ENCODE data around the gene PEBP1.

Gene PEBP1

DNA sequence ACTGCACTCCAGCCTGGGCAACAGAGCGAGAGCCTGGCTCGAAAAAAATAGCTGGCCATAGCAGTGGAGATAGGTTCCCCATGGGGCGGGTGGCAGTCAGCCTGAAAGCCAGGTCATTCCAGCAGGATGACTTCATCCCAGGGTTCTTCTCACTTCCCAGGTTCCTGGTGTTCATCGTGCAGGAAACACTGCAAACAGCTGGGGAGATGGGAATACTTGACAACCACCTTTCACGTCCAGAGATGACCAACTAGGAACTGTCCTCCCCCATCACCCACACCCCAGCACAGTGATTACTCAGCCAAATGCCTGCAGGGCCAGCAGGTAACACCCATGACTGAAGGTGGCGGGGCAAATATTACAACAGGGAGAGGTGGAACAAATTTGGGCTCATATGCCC, 33.9 kb upstream of the PEBP1 start:
- H2AFZ ChIP-seq (ENCODE audit: low read depth, low read length, severe bottlenecking), result no peak overlapping the region
- H3K36me3 ChIP-seq (ENCODE audit: low read length), result no peaks in the 10 kb centered on the region
- H3K27ac ChIP-seq (ENCODE audit: low read depth, low read length), result no peak overlapping the region
- no peak overlapping the region for H3K4me3 ChIP-seq (ENCODE audit: insufficient read depth, low read length, poor library complexity, severe bottlenecking)
- no peaks in the 10 kb centered on the region for H4K20me1 ChIP-seq (ENCODE audit: low read depth, low read length)
- no peaks in the 10 kb centered on the region for H3K9me3 ChIP-seq (ENCODE audit: insufficient read depth, low read length)
- H3K4me2 ChIP-seq (ENCODE audit: low read depth, low read length, poor library complexity, severe bottlenecking), result no peak overlapping the region
- no peaks in the 10 kb centered on the region for H3K27me3 ChIP-seq (ENCODE audit: low read length)
- H3F3A ChIP-seq (ENCODE audit: insufficient read depth), result no peaks in the 10 kb centered on the region
- no peaks in the 10 kb centered on the region for H3K9me2 ChIP-seq (replicated peaks; ENCODE audit: insufficient read depth, low read length)
- no peaks in the 10 kb centered on the region for H3K79me2 ChIP-seq (ENCODE audit: insufficient read depth, low read length)
- TF ChIP-seq EZH2phosphoT487 (conservative IDR thresholded peaks at IDR 0.05; ENCODE audit: low read length), result no peak
- TF ChIP-seq, protein P1, sequence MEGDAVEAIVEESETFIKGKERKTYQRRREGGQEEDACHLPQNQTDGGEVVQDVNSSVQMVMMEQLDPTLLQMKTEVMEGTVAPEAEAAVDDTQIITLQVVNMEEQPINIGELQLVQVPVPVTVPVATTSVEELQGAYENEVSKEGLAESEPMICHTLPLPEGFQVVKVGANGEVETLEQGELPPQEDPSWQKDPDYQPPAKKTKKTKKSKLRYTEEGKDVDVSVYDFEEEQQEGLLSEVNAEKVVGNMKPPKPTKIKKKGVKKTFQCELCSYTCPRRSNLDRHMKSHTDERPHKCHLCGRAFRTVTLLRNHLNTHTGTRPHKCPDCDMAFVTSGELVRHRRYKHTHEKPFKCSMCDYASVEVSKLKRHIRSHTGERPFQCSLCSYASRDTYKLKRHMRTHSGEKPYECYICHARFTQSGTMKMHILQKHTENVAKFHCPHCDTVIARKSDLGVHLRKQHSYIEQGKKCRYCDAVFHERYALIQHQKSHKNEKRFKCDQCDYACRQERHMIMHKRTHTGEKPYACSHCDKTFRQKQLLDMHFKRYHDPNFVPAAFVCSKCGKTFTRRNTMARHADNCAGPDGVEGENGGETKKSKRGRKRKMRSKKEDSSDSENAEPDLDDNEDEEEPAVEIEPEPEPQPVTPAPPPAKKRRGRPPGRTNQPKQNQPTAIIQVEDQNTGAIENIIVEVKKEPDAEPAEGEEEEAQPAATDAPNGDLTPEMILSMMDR (IDR thresholded peaks at IDR 0.05; ENCODE audit: insufficient read depth, low read length, poor library complexity, severe bottlenecking), result no peak
- no peak overlapping the region for H3K9ac ChIP-seq (ENCODE audit: low read length)

DNA sequence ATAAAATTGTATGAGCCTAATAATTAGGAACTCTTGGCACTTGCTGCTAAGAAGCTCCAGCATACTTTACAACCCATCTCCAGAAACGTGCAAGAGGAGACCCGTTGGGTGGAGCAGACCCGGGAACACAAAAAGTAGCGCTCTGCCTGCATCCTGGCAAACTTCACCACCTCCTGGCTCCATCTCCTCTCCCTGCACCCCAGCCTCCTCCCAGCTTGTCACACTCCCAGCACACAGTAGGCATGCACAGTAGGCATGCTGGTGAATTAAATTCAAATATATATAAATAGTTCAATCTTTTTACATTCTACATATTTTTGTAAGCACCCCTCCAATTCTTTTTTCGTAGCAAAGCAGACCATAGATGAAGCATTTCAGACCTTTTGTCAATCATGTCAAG, 33.3 kb upstream of the PEBP1 start:
- peak overlapping the region; percentile 77 for H3K4me2 ChIP-seq (ENCODE audit: low read depth, low read length, poor library complexity, severe bottlenecking)
- peak overlapping the region; percentile 89 for H2AFZ ChIP-seq (ENCODE audit: low read depth, low read length, severe bottlenecking)
- TF ChIP-seq EZH2phosphoT487 (conservative IDR thresholded peaks at IDR 0.05; ENCODE audit: low read length), result no peak
- TF ChIP-seq, protein P1 (IDR thresholded peaks at IDR 0.05; ENCODE audit: insufficient read depth, low read length, poor library complexity, severe bottlenecking), result no peak

DNA sequence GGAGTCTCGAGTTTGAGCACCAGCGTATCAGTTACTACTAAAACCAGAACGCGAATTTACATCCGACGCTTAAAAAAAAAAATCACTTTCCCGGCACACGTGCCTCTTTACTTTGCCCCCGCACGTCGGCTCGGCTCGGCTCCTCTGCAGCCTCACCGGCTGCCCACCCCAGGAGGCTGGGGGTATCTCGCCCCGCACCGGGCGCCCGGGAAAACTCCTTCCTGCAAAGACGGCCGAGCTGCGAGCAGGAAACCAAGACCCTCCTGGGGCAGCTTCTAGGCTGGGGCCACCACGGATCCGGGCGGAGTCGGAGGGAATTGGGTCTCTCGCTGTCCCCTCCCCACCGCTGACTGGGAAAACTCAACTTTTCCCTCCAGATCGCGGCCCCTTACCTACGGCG, 32.7 kb upstream of the PEBP1 start:
- TF ChIP-seq, protein P1 (IDR thresholded peaks at IDR 0.05; ENCODE audit: insufficient read depth, low read length, poor library complexity, severe bottlenecking), result no peak
- TF ChIP-seq EZH2phosphoT487 (conservative IDR thresholded peaks at IDR 0.05; ENCODE audit: low read length), result no peak
- H3K9ac ChIP-seq (ENCODE audit: low read length), result peak overlapping the region; percentile 56
- peak overlapping the region; percentile 77 for H3K4me2 ChIP-seq (ENCODE audit: low read depth, low read length, poor library complexity, severe bottlenecking)
- no peak overlapping the region for H3K27ac ChIP-seq (ENCODE audit: low read depth, low read length)
- H3K4me3 ChIP-seq (ENCODE audit: insufficient read depth, low read length, poor library complexity, severe bottlenecking), result peak overlapping the region; percentile 65
- H3K79me2 ChIP-seq (ENCODE audit: insufficient read depth, low read length), result no peaks in the 10 kb centered on the region
- no peaks in the 10 kb centered on the region for H3K9me3 ChIP-seq (ENCODE audit: insufficient read depth, low read length)
- no peaks in the 10 kb centered on the region for H3K9me2 ChIP-seq (replicated peaks; ENCODE audit: insufficient read depth, low read length)
- no peaks in the 10 kb centered on the region for H4K20me1 ChIP-seq (ENCODE audit: low read depth, low read length)
- no peaks in the 10 kb centered on the region for H3K36me3 ChIP-seq (ENCODE audit: low read length)
- H3F3A ChIP-seq (ENCODE audit: insufficient read depth), result no peaks in the 10 kb centered on the region
- no peaks in the 10 kb centered on the region for H3K27me3 ChIP-seq (ENCODE audit: low read length)
- peak overlapping the region; percentile 89 for H2AFZ ChIP-seq (ENCODE audit: low read depth, low read length, severe bottlenecking)

More for the DNA sequence above, 33.3 kb upstream of the PEBP1 start:
- no peaks in the 10 kb centered on the region for H3K79me2 ChIP-seq (ENCODE audit: insufficient read depth, low read length)
- no peak overlapping the region for H3K27ac ChIP-seq (ENCODE audit: low read depth, low read length)
- no peak overlapping the region for H3K9ac ChIP-seq (ENCODE audit: low read length)
- no peaks in the 10 kb centered on the region for H3K27me3 ChIP-seq (ENCODE audit: low read length)
- H3K9me3 ChIP-seq (ENCODE audit: insufficient read depth, low read length), result no peaks in the 10 kb centered on the region
- H4K20me1 ChIP-seq (ENCODE audit: low read depth, low read length), result no peaks in the 10 kb centered on the region
- H3F3A ChIP-seq (ENCODE audit: insufficient read depth), result no peaks in the 10 kb centered on the region
- no peaks in the 10 kb centered on the region for H3K9me2 ChIP-seq (replicated peaks; ENCODE audit: insufficient read depth, low read length)
- no peaks in the 10 kb centered on the region for H3K36me3 ChIP-seq (ENCODE audit: low read length)
- no peak overlapping the region for H3K4me3 ChIP-seq (ENCODE audit: insufficient read depth, low read length, poor library complexity, severe bottlenecking)

All from SU-DHL-6 (cell line).